Astrocyte of the spinal cord (primary cell): ENCODE measurements around the gene SMOC2.
"Not testable (repeated sequence)": the region's sequence is repeated elsewhere in the genome, so short reads cannot be mapped to it uniquely, and the experiment has no call there.

ENCODE experiments used
- DNase-seq: peaks from one replicate; pipeline ENCODE4 v3.0.0; 2011; ENCODE audit warnings: low read depth, low spot score
- H3K4me3 ChIP-seq: 2 replicates; pipeline ENCODE4 v1.5.1; 2011; ENCODE audit warnings: low read depth, mild to moderate bottlenecking, low read length, moderate library complexity
- in situ Hi-C: cut with HindIII; loops from 2 replicates; pipeline ENCODE4 v1.10.0; 2017; ENCODE audit warnings: low sequenced_read_pairs
- TF ChIP-seq, protein P1 (sequence below): IDR thresholded peaks from 2 replicates; pipeline ENCODE4 v1.5.1; 2012; ENCODE audit warnings: low read depth, mild to moderate bottlenecking, low read length, inconsistent platforms

SMOC2 gene

DNA sequence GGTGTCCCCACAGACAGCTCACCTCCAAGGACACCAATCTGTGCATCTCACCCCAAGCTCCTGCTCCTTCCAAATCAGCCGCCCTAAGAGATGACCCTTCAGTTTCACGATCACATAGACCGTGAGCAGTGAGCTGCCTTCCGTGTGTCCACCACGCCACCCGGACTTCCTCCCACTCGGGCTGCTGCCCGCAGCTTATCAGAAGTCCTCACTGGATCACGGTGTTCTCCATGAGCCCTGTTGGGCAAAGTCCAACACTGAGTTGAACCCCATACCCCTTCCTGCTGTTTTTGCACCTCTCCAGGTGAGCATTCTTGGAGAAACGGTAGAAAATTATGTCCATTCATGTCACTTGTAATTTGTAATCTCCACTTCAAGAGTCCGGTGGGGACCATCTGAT is 234.4 kb downstream of the SMOC2 start:
- TF ChIP-seq, protein P1, sequence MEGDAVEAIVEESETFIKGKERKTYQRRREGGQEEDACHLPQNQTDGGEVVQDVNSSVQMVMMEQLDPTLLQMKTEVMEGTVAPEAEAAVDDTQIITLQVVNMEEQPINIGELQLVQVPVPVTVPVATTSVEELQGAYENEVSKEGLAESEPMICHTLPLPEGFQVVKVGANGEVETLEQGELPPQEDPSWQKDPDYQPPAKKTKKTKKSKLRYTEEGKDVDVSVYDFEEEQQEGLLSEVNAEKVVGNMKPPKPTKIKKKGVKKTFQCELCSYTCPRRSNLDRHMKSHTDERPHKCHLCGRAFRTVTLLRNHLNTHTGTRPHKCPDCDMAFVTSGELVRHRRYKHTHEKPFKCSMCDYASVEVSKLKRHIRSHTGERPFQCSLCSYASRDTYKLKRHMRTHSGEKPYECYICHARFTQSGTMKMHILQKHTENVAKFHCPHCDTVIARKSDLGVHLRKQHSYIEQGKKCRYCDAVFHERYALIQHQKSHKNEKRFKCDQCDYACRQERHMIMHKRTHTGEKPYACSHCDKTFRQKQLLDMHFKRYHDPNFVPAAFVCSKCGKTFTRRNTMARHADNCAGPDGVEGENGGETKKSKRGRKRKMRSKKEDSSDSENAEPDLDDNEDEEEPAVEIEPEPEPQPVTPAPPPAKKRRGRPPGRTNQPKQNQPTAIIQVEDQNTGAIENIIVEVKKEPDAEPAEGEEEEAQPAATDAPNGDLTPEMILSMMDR: no peak
- H3K4me3 ChIP-seq: no peak overlapping the region
- in situ Hi-C loops: no loop called here
- no peak for DNase-seq

- DNase-seq: no peak
- TF ChIP-seq, protein P1: no peak
- in situ Hi-C loops: no loop called here
- H3K4me3 ChIP-seq: no peak overlapping the region
Observed at GRCh38 chr6:168675933-168676551, 235.1 kb downstream of the SMOC2 start.

- TF ChIP-seq, protein P1: no peak
- no peak overlapping the region for H3K4me3 ChIP-seq
- in situ Hi-C loops: no loop called here
- no peak for DNase-seq
Observed at GRCh38 chr6:168676552-168677322, 235.8 kb downstream of the SMOC2 start.

DNA sequence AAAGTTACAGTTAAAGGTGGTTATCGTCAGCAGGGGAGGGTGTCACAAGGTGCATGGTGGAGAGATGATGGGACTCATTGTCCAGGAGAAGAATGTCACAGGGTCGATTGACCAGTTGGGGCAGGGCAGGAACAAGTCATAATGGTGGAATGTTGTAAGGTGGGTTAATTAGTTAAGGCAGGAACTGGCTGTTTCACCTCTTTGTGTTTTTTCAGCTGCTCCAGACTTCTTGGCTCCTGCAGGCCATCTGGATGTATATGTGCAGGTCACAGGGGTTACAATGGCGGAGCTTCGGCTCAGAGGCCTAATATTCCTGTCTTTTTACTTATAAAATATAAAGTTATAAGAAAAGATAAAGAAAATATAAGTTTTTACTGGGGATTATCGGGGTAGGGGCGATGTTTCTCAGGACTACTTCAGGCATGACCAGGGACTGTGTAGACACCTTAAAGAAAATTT is 236.4 kb downstream of the SMOC2 start:
- in situ Hi-C loops, DNase-seq: not testable (repeated sequence)

DNA sequence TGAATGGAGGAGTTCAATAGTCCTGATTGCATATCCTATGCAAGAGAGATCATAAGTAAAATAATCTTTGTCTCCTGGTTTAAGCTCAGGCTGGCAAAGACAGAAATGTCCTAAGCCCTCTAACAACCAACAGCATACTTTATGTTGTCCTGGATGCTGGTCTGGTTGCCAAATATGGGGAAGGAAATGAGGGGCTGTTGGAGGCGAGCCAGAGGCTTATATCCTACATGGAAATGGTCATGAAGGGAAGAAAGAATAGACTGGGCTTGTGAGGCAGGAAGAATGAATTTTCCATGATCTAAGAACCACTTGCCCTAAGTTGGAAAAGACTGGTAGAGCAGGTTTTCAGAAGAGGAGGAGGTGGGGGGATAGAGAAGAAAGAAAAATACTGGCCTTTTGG is 237.1 kb downstream of the SMOC2 start:
- in situ Hi-C loops: no loop called here
- no peak for DNase-seq
- TF ChIP-seq, protein P1: no peak
- no peak overlapping the region for H3K4me3 ChIP-seq

More for the DNA sequence above, 236.4 kb downstream of the SMOC2 start:
- H3K4me3 ChIP-seq: not testable (repeated sequence)

GRCh38 chr6:168678588-168678987 is 237.6 kb downstream of the SMOC2 start:
- TF ChIP-seq, protein P1: no peak
- in situ Hi-C loops: no loop called here
- DNase-seq: no peak
- H3K4me3 ChIP-seq: no peak overlapping the region

GRCh38 chr6:168681748-168682147 is 240.8 kb downstream of the SMOC2 start:
- DNase-seq: no peak
- TF ChIP-seq, protein P1: no peak
- H3K4me3 ChIP-seq: no peak overlapping the region
- in situ Hi-C loops: no loop called here
